GM19035 (cell line): ENCODE results near the gene LPCAT4.
A peak's percentile ranks its signal among the peaks of the same experiment; 100 is the strongest.

ENCODE experiments used
- ATAC-seq: cut with Tn5 transposase; IDR thresholded peaks from one replicate; pipeline ENCODE4 v1.9.1; 2021; ENCODE audit not compliant: unreplicated experiment

LPCAT4 gene

GRCh38 chr15:34337557-34338306, 29.3 kb downstream of the LPCAT4 start, which contains the start of gene SLC12A6:
Gene SLC12A6, minus strand, starts transcription at chr15:34337781. Its CDS starts 1,101 bp downstream, at chr15:34336680.
- peak; percentile 66 for ATAC-seq

GRCh38 chr15:34336991-34337556, 29.9 kb downstream of the LPCAT4 start:
- peak; percentile 11 for ATAC-seq

- ATAC-seq: no peak
These were observed 30.6 kb downstream of the LPCAT4 start for GRCh38 chr15:34336231-34336990.

GRCh38 chr15:34335176-34336032, 31.6 kb downstream of the LPCAT4 start:
- no peak for ATAC-seq

DNA sequence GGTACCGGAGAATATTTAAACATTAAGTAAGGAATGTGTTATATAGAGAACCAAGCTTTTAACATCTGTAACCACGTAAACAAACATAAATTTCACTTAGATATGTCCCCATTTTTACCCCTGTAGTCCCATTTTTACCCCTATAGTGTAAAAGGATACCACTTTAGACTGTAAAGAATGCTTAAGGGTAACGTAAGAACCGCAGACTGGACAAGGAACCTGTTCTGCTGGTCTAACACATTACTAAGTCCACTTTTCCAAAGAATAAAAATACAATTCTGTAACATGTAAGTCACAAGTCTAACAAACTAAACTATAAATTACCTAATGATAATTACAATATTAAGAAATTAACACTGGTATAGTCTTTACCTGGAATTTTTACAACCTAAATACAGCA, 32.3 kb downstream of the LPCAT4 start:
- ATAC-seq: no peak

GRCh38 chr15:34332553-34333120, 34.4 kb downstream of the LPCAT4 start:
- ATAC-seq: no peak

DNA sequence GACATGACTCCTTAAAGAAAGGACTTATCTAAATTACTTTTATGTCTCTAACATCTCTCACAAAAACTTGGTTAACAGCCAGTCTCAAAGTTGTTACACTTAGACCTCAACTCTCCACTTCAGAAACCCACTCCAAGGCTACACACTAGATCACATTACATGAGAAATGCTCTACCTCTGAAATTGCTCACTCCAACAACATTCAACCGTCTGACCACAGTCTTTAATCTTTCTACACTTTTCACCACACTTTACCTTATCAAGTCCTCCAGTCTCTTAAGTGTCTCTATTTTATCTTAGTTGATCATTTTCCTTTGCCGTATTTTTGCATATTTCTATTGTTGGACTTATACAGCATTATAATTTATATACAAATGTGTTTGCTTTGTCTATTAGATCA, 35.2 kb downstream of the LPCAT4 start:
- no peak for ATAC-seq

- no peak for ATAC-seq
These were observed 36.7 kb downstream of the LPCAT4 start for GRCh38 chr15:34330279-34330678.

DNA sequence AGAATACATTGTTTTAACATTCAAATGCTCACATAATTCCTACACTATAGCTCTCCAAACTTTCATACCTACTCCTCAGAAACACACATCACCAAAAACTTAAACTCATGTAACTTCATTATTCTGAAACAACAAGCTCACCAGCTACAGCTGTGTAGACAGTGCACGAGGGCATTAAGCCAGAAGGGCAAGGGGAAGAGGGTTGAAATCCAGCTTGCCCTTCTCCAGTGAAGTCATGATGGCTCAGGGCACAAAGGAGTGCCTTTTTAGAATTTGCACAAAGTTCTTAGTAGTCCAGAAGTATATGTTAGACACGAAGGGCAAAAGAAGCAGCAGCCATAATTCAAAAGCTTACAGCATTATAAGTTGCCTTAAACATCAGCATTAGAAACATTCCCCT, 38.0 kb downstream of the LPCAT4 start:
- ATAC-seq: no peak

GRCh38 chr15:34327906-34328305, 39.1 kb downstream of the LPCAT4 start:
- no peak for ATAC-seq

- no peak for ATAC-seq
These were observed 41.6 kb downstream of the LPCAT4 start for GRCh38 chr15:34325368-34325767.

GRCh38 chr15:34324933-34325332, 42.1 kb downstream of the LPCAT4 start:
- no peak for ATAC-seq

- no peak for ATAC-seq
These were observed 43.8 kb downstream of the LPCAT4 start for GRCh38 chr15:34323217-34323616.

DNA sequence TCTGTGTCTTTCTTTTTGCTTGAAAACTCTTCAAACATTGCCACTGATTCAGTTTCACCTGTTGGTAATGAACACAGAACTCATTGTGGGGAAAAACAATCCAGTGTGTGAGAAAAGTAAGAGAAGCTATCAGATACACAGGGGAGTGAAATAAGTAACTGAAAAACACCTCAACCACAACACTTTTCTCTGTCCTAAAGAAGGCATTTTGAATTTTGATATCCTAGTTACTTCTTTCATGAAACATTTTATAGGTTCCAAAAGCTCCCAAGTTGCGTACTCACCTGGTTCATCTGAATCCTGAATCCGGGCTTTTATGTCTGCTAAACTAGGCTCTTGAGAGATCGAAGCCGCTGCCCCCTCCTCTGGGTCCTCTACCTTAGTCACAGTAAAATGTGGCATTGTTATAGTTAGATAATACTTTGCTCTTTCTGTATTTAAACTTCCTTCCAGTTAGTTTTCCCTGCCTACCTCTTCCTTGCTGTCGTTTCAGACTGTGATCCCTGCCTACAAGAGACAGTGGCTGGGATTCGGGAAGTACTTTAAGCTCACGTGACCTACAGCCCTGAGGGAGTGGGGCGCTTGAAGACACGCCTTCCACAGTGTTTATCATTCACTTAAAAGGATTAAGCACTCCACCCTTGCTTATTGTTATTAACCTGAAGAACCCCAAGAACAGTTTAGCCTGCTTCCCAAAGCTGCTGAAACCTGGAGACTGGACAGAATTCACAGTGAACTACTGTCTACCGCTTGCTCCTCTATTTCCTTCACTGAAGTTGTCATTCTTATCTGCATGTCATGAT, 48.5 kb downstream of the LPCAT4 start:
- peak; percentile 59 for ATAC-seq

DNA sequence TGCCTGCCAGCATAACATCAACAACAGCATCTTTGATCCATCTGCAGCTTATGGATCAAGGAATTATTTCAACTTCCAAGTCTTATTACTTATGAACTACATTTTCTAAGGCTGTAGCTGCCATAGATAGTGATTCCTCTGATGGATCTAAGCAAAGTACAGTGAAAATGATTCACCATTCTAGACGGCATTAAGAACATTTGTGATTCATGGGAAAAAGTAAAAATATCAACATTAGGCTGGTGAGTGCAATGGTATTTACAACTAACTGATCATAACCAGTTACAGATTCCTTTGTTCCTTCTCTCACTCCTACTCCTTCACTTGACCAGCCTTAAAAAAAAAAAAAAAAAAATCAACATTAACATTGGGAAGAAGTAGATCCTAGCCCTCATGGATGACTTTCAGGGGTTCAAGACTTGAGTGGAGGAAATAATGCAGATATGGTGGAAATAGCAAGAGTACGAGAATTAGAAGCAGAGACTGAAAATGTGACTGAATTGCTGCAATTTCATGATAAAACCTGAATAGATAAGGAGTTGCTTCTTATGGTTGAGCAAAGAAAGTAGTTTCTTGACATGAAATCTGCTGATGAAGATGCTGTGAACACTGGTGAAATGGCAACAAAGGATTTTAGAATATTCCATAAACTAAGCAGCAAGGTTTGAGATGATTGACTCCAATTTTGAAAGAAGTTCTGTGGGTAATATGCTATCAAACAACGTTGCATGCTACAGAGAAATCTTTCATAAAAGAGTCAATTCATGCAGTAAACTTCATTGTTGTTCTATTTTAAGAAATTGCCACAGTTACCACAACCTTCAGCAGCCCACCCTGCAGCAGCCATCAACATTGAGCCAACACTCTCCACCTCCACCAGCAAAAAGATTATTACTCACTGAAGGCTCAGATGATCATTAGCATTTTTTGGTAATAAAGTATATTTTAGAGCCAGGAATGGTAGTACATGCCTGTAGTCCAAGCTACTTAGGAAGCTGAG, 52.2 kb downstream of the LPCAT4 start:
- no peak for ATAC-seq

DNA sequence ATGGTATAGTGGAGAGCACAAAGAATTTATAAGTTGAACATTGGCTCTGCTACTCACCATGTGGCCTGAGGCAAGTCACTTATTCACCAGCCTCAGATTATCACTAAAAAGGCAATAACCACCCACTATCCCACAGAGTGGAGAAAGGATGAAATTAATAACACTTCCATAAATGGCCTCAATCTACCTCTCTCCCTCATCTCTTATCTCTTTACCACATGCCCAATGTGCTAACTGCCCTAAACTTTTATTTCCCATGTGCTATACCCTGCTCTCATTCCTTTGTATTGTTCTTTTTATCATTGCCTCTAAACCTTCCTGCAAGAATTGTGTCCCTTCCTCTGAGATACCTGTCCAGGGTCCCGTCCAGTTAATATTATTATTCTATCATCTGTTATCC, 55.4 kb downstream of the LPCAT4 start:
- no peak for ATAC-seq
